Endothelial cell of umbilical vein (primary cell): ENCODE data around the gene GSE1. TPM values are rescaled to one million over a fixed set of nuclear protein-coding genes. Genes with fewer than 3 reads are reported as not detected.

Experiments
- BruUV-seq: library from RNA; stranded (reverse); fragments of 400-500 nt; replicated peaks from 2 replicates; lab custom pipeline; 2021; lab: Mats Ljungman, UMichigan
- CTCF ChIA-PET: fragments of 300-600, 350-600 bp; sonication (Branson Sonifier 250); formaldehyde crosslinking; loops from one replicate; lab custom pipeline; 2021; ENCODE audit warnings: antibody characterized with exemption, inconsistent platforms; lab: Charles Lee
- POLR2A ChIA-PET: fragments of 300-600, 350-600 bp; sonication (Branson Sonifier 250); formaldehyde crosslinking; loops from one replicate; lab custom pipeline; 2021; ENCODE audit warnings: antibody characterized with exemption, inconsistent platforms; lab: Charles Lee
- DNase-seq: peaks from one replicate; pipeline ENCODE4 v3.0.0-alpha.2; 2011; ENCODE audit warnings: low read depth, low spot score
- FAIRE-seq: peaks from 2 replicates; lab custom pipeline; 2011; peaks lifted over from hg19 to GRCh38; lab: Jason Lieb, UNC
- H2AFZ ChIP-seq: 2 replicates; pipeline ENCODE4 v1.6.0; 2012; ENCODE audit warnings: low read depth, low read length, control low read depth, inconsistent platforms
- H3K27ac ChIP-seq: 2 replicates; pipeline ENCODE4 v1.5.1; 2011; ENCODE audit warnings: low read depth, mild to moderate bottlenecking, control low read depth, low read length, moderate library complexity; ENCODE audit not compliant: insufficient read depth
- H3K27me3 ChIP-seq, 2 experiments: 2 replicates each; pipeline versions ENCODE4 v1.6.0 to v1.6.1; 2011; ENCODE audit warnings: low read length in 2 of 2, mixed read lengths in 1 of 2; ENCODE audit not compliant: control insufficient read depth in 2 of 2, insufficient read depth in 2 of 2
- H3K36me3 ChIP-seq, 2 experiments: 2 replicates in 1 of 2; 3 replicates in 1 of 2; pipeline ENCODE4 v1.5.1; 2011; ENCODE audit warnings: low read length in 2 of 2, mild to moderate bottlenecking in 1 of 2, moderate library complexity in 1 of 2; ENCODE audit not compliant: control insufficient read depth in 2 of 2, insufficient read depth in 2 of 2; ENCODE audit errors: extremely low read depth in 1 of 2
- H3K4me1 ChIP-seq: 3 replicates; pipeline ENCODE4 v1.5.1; 2011; ENCODE audit warnings: mild to moderate bottlenecking, low read length; ENCODE audit not compliant: control insufficient read depth, insufficient read depth; ENCODE audit errors: extremely low read depth
- H3K4me2 ChIP-seq: 2 replicates; pipeline ENCODE4 v1.6.1; 2011; ENCODE audit warnings: low read length, control low read depth, mixed read lengths; ENCODE audit not compliant: insufficient read depth
- H3K4me3 ChIP-seq, 3 experiments: fragments of 200-600 bp in 1 of 3; sonication (generic), shearing (Covaris generic) in 1 of 3; replicated peaks in 1 of 3; 2 replicates each; pipeline ENCODE4 v1.5.1; 2011 to 2016; ENCODE audit warnings: control low read depth in 3 of 3, low read length in 3 of 3, mild to moderate bottlenecking in 2 of 3, inconsistent platforms in 1 of 3, low read depth in 1 of 3, moderate library complexity in 1 of 3; ENCODE audit not compliant: insufficient read depth in 1 of 3
- H3K79me2 ChIP-seq: 2 replicates; pipeline ENCODE4 v1.6.0; 2012; ENCODE audit warnings: low read length, inconsistent platforms; ENCODE audit not compliant: control insufficient read depth, insufficient read depth
- H3K9ac ChIP-seq: replicated peaks from 2 replicates; pipeline ENCODE3; 2011; ENCODE audit warnings: low read length, control low read depth; ENCODE audit not compliant: insufficient read depth; ENCODE audit errors: extremely low read depth
- H3K9me1 ChIP-seq: replicated peaks from 3 replicates; pipeline ENCODE4 v1.6.0; 2011; ENCODE audit warnings: mild to moderate bottlenecking, low read length; ENCODE audit not compliant: control insufficient read depth, insufficient read depth; ENCODE audit errors: extremely low read depth
- H3K9me3 ChIP-seq: replicated peaks from 2 replicates; pipeline ENCODE4 v1.5.1; 2012; ENCODE audit warnings: low read length, inconsistent platforms; ENCODE audit not compliant: control insufficient read depth, insufficient read depth
- H4K20me1 ChIP-seq: replicated peaks from 2 replicates; pipeline ENCODE3; 2011; ENCODE audit warnings: mild to moderate bottlenecking, low read length; ENCODE audit not compliant: control insufficient read depth, insufficient read depth; ENCODE audit errors: extremely low read depth
- EZH2 ChIP-seq: IDR thresholded peaks from 2 replicates; pipeline ENCODE4 v1.6.1; 2012; ENCODE audit warnings: borderline replicate concordance, low read depth, mild to moderate bottlenecking, moderate library complexity, low read length, inconsistent platforms; ENCODE audit not compliant: severe bottlenecking
- FOS ChIP-seq: IDR thresholded peaks from 2 replicates; pipeline ENCODE4 v1.6.1; 2011; ENCODE audit warnings: mild to moderate bottlenecking, low read length, moderate library complexity, borderline replicate concordance; ENCODE audit not compliant: insufficient read depth
- GATA2 ChIP-seq: IDR thresholded peaks from 2 replicates; pipeline ENCODE4 v1.7.0; 2011; ENCODE audit warnings: low read depth, mild to moderate bottlenecking, moderate library complexity, mixed read lengths, low read length; ENCODE audit not compliant: insufficient read length, insufficient read depth
- JUN ChIP-seq: IDR thresholded peaks from 2 replicates; pipeline ENCODE4 v1.6.1; 2011; ENCODE audit warnings: borderline replicate concordance, low read depth; ENCODE audit not compliant: insufficient read length, insufficient read depth
- MYC ChIP-seq: IDR thresholded peaks from one replicate; pipeline ENCODE4 v1.6.1; 2011; ENCODE audit warnings: mild to moderate bottlenecking, low read depth, low read length
- POLR2A ChIP-seq: IDR thresholded peaks from 2 replicates; pipeline ENCODE4 v1.6.1; 2012; ENCODE audit warnings: low read depth, mild to moderate bottlenecking, control low read depth, low read length
- POLR2AphosphoS5 ChIP-seq: IDR thresholded peaks from 2 replicates; pipeline ENCODE4 v1.6.1; 2012; ENCODE audit warnings: low read depth, mild to moderate bottlenecking, control low read depth, low read length, moderate library complexity; ENCODE audit not compliant: insufficient read depth
- dilution Hi-C: fragments of 300-500 bp; cut with MboI; formaldehyde crosslinking; loops from one replicate; pipeline ENCODE4 v1.15.0; 2019; ENCODE audit warnings: low sequenced_read_pairs; ENCODE audit not compliant: extremely low pct_ligation_motif_present
- intact Hi-C: fragments of 100-400 bp; cut with micrococcal nuclease; formaldehyde crosslinking; loops from one replicate; pipeline ENCODE4 v1.10.0; 2022
- polyA plus RNA-seq, 4 experiments: library from polyadenylated mRNA; depleted of rRNA in 3 of 4; stranded (reverse) in 3 of 4; unstranded in 1 of 4; fragments of >200 nt; gene quantifications; 2 replicates each; pipeline versions ENCODE4 v1.2.1 to v1.2.3, GENCODE V29; 2011 to 2012; ENCODE audit warnings: missing spikeins in 1 of 4
- total RNA-seq: library from RNA; stranded (reverse); gene quantifications from 2 replicates; pipeline ENCODE4 v1.2.3, GENCODE V29; 2021
- TF ChIP-seq, protein P1 (sequence below): IDR thresholded peaks from 2 replicates; pipeline ENCODE4 v1.6.1; 2011; ENCODE audit not compliant: insufficient read depth, insufficient read length
- TF ChIP-seq, protein P2 (sequence below), 2 donors: IDR thresholded peaks; 1 replicate in 1 of 2; 2 replicates in 1 of 2; pipeline ENCODE4 v1.5.1; 2011; ENCODE audit warnings: low read length in 2 of 2, mild to moderate bottlenecking in 2 of 2, moderate library complexity in 2 of 2, control low read depth in 1 of 2, inconsistent platforms in 1 of 2, low read depth in 1 of 2; ENCODE audit not compliant: insufficient read depth in 1 of 2; ENCODE audit errors: extremely low read depth in 1 of 2

The GSE1 gene
- total and polyA plus RNA-seq, 2 donors (not counting 3 experiments of a cell fraction or from before 2014, with no cell fraction given): 4.2 to 18.3 TPM

DNA sequence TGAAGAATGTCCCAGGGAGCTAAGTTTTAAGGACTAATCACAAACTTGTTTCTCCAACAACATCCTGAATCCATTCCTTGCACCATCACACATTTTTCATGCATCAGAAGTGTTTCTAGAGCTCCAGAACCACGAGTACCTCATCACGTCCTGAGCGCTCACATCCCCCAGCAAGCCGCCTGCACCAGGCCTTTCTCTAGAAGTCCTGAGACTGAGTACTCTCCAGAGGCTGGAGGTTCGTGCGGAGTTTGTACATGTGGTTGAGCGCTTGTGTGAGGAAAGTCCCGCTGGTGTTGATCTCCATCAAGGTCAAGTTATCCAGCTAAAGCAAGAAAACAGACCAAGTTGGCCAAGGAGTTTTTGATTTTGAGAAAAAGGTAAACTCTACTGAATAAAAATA lies 64.9 kb downstream of the GSE1 start:
- Histone ChIP-seq H3K27ac (no peak overlapping the region), H3K9me3 (no peaks in the 10 kb centered on the region), H3K4me3 (no peak overlapping the region), H3K4me2 (no peak overlapping the region), H3K9ac (no peak overlapping the region), H3K79me2 (no peaks in the 10 kb centered on the region), H3K36me3 (peaks cover under 1 to 3% of the 10 kb centered on the region in 2 experiments), H3K27me3 (no peaks in the 10 kb centered on the region), H2AFZ (no peak overlapping the region), H3K9me1 (no peaks in the 10 kb centered on the region), H4K20me1 (no peaks in the 10 kb centered on the region), H3K4me1 (peaks cover 14% of the 10 kb centered on the region)
- dilution Hi-C loops: no loop called here
- intact Hi-C loops: no loop called here
- DNase-seq (no peak), FAIRE-seq (no peak)
- CTCF ChIA-PET: interaction anchor here (0.9 to 8.1 kb wide), 2 partner anchors 7 to 39 kb away, joined by 3 to 73 read pairs; no protein-coding TSS in a partner anchor
- POLR2A ChIA-PET: no interaction called here
- TF ChIP-seq POLR2A: no peak
- no peak for TF ChIP-seq EZH2
- no peak for TF ChIP-seq POLR2AphosphoS5
- no peak for TF ChIP-seq GATA2
- no peak for TF ChIP-seq JUN
- TF ChIP-seq, protein P1, sequence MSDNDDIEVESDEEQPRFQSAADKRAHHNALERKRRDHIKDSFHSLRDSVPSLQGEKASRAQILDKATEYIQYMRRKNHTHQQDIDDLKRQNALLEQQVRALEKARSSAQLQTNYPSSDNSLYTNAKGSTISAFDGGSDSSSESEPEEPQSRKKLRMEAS: no peak
- no peak for TF ChIP-seq FOS
- TF ChIP-seq, protein P2, sequence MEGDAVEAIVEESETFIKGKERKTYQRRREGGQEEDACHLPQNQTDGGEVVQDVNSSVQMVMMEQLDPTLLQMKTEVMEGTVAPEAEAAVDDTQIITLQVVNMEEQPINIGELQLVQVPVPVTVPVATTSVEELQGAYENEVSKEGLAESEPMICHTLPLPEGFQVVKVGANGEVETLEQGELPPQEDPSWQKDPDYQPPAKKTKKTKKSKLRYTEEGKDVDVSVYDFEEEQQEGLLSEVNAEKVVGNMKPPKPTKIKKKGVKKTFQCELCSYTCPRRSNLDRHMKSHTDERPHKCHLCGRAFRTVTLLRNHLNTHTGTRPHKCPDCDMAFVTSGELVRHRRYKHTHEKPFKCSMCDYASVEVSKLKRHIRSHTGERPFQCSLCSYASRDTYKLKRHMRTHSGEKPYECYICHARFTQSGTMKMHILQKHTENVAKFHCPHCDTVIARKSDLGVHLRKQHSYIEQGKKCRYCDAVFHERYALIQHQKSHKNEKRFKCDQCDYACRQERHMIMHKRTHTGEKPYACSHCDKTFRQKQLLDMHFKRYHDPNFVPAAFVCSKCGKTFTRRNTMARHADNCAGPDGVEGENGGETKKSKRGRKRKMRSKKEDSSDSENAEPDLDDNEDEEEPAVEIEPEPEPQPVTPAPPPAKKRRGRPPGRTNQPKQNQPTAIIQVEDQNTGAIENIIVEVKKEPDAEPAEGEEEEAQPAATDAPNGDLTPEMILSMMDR (IDR thresholded peaks at IDR 0.05; ENCODE audit: extremely low read depth in 1 of 2, insufficient read depth in 1 of 2, low read depth in 1 of 2, low read length in 2 of 2): no peak
- TF ChIP-seq MYC: no peak
- no TSS peak for BruUV-seq
